ENCODE measurements around the gene GPR78. TPM values are rescaled to one million over a fixed set of nuclear protein-coding genes. Genes with fewer than 3 reads are reported as not detected.

The GPR78 gene
- total and polyA plus RNA-seq, 2 of the 8 experiments (the other 6 are each of a cell fraction or from before 2014, with no cell fraction given): 1.0 to 3.0 TPM

DNA sequence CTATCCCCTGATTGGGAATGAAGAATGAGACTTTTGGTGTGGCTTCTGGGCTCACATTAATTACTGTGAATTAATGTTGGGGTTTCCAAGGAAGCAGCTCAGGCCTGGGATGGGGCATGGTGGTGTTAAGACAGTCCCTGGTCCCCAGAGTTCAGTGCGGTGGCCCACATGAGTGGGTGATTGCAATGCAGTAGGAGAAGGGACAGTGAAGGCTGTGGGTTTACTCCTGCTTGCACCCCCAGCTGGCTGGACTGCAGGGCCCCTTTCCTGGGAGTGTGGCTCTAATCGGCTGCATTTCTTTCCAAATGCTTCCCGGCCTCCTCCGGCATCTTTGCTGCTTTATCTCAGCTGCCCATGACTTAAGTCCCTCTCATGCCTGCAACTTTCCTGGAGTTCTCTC lies 28.2 kb upstream of the GPR78 start:
- Histone ChIP-seq H4K5ac (ENCODE audit: insufficient read length, low read depth, low read length) (no peak overlapping the region), H3K18ac (ENCODE audit: extremely low read depth, low read length) (no peak overlapping the region), H3K14ac (ENCODE audit: insufficient read length) (no peak overlapping the region), H3K79me2 (ENCODE audit: control insufficient read depth in 1 of 2, insufficient read depth in 2 of 2, low read length in 2 of 2) (no peaks in the 10 kb centered on the region), H4K20me1 (replicated peaks in 1 of 2; ENCODE audit: control insufficient read depth in 1 of 2, insufficient read depth in 2 of 2, low read length in 2 of 2) (no peaks in the 10 kb centered on the region), H2BK20ac (ENCODE audit: low read length) (no peak overlapping the region), H3K4ac (replicated peaks; ENCODE audit: insufficient read length, low read depth, low read length) (no peak overlapping the region), H2AFZ (ENCODE audit: low read length) (no peak overlapping the region), H3K27ac (ENCODE audit: low read depth, low read length) (no peak overlapping the region), H2BK12ac (ENCODE audit: low read depth, low read length) (no peak overlapping the region; the same call in 1 of the 2 replicates), H3K56ac (replicated peaks; ENCODE audit: insufficient read length, low read depth, low read length) (no peak overlapping the region), H2AK5ac (ENCODE audit: low read depth, low read length) (no peak overlapping the region), H3K4me1 (replicated peaks in 1 of 4; ENCODE audit: control insufficient read depth in 3 of 4, insufficient read depth in 4 of 4, low read length in 3 of 4) (peaks cover 0 to 3% (median 1%) of the 10 kb centered on the region in 4 experiments; a peak in 4 of 7 replicates), H3K27me3 (replicated peaks in 1 of 4; ENCODE audit: control insufficient read depth in 3 of 4, extremely low read depth in 1 of 4, insufficient read depth in 3 of 4, low read length in 3 of 4) (no peaks in the 10 kb centered on the region), H3K36me3 (ENCODE audit: control insufficient read depth in 2 of 4, insufficient read depth in 4 of 4, low read length in 3 of 4) (no peaks in the 10 kb centered on the region), H3K4me3 (ENCODE audit: extremely low read depth in 1 of 4, insufficient read depth in 2 of 4, low read depth in 3 of 4, low read length in 4 of 4) (no peak overlapping the region), H2BK15ac (ENCODE audit: low read length) (no peak overlapping the region), H2BK120ac (replicated peaks; ENCODE audit: low read depth, low read length) (no peak overlapping the region), H3K9me3 (ENCODE audit: insufficient read depth in 2 of 2, low read depth in 1 of 2, low read length in 1 of 2) (no peaks in the 10 kb centered on the region), H3K9ac (replicated peaks in 1 of 4; ENCODE audit: extremely low read depth in 1 of 4, low read depth in 3 of 4, low read length in 3 of 4) (no peak overlapping the region), H4K8ac (ENCODE audit: extremely low read depth, insufficient read depth, low read length) (no peak overlapping the region), H3K23me2 (ENCODE audit: low read depth, low read length) (no peaks in the 10 kb centered on the region), H2BK5ac (ENCODE audit: low read depth, low read length) (no peak overlapping the region), H3K23ac (ENCODE audit: insufficient read length) (no peak overlapping the region), H4K91ac (replicated peaks; ENCODE audit: insufficient read length, low read length) (no peak overlapping the region), H3K79me1 (ENCODE audit: low read depth, low read length) (no peaks in the 10 kb centered on the region), H3K4me2 (ENCODE audit: insufficient read depth in 1 of 2, low read depth in 2 of 2, low read length in 2 of 2) (no peak overlapping the region)
- no peak for FAIRE-seq
- ChIA-PET CTCF (ENCODE audit: partially characterized antibody) (interaction anchor here (0.7 to 14.7 kb wide), 10 partner anchors 10 to 81 kb away, joined by 3 to 237 read pairs (median 4); partner anchors contain the start of gene CPZ), POLR2A (ENCODE audit: partially characterized antibody) (no interaction called here)
- WGBS, 2 experiments (ENCODE audit: extremely low coverage in 1 of 2, insufficient coverage in 1 of 2, insufficient read length in 1 of 2, insufficient replicate concordance in 2 of 2, low coverage in 1 of 2, low lambda C conversion rate in 2 of 2, missing lambda C conversion rate in 1 of 2): 87% methylated on average over 4 of the region's 4 CpGs; no CpG with 5 or more reads in 1 of the 2 experiments
- no peak for DNase-seq (ENCODE audit: low read depth in 1 of 2, low spot score in 2 of 2)
- TF ChIP-seq, protein P1, sequence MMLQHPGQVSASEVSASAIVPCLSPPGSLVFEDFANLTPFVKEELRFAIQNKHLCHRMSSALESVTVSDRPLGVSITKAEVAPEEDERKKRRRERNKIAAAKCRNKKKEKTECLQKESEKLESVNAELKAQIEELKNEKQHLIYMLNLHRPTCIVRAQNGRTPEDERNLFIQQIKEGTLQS (IDR thresholded peaks at IDR 0.05; ENCODE audit: insufficient read depth, low read depth, low read length): no peak
- TF ChIP-seq CHD1 (IDR thresholded peaks at IDR 0.05; ENCODE audit: low read depth, low read length) (no peak), CHD2 (IDR thresholded peaks at IDR 0.05; ENCODE audit: low read length) (no peak), FOSL1 (IDR thresholded peaks at IDR 0.05; ENCODE audit: insufficient read depth, low read depth, low read length) (no peak), CBX8 (IDR thresholded peaks at IDR 0.05; ENCODE audit: borderline replicate concordance, low read depth, low read length) (no peak), MAFK (IDR thresholded peaks at IDR 0.05; ENCODE audit: low read depth, low read length) (no peak), USF2 (IDR thresholded peaks at IDR 0.05; ENCODE audit: low read length) (no peak), SIX5 (IDR thresholded peaks at IDR 0.05; ENCODE audit: low read depth, low read length) (no peak), TBP (IDR thresholded peaks at IDR 0.05; ENCODE audit: low read depth, low read length) (no peak), POLR2A (IDR thresholded peaks at IDR 0.05; ENCODE audit: control extremely low read depth in 1 of 2, low read depth in 2 of 2, low read length in 2 of 2) (no peak), RFX5 (IDR thresholded peaks at IDR 0.05; ENCODE audit: borderline replicate concordance, low read depth, low read length) (no peak), KDM5A (IDR thresholded peaks at IDR 0.05; ENCODE audit: low read length) (no peak), JUN (IDR thresholded peaks at IDR 0.05; ENCODE audit: low read depth, low read length) (no peak)
- TF ChIP-seq, protein P2, sequence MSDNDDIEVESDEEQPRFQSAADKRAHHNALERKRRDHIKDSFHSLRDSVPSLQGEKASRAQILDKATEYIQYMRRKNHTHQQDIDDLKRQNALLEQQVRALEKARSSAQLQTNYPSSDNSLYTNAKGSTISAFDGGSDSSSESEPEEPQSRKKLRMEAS (IDR thresholded peaks at IDR 0.05): no peak

Measured in H1 (cell line).